ENCODE measurements around the gene TFAM. TPM values are rescaled to one million over a fixed set of nuclear protein-coding genes. Genes with fewer than 3 reads are reported as not detected.

TFAM gene
- total RNA-seq, 1 experiment from 2014 or later = 57.6 TPM

- TF ChIP-seq SIN3A (IDR thresholded peaks at IDR 0.05; ENCODE audit: low read depth) = no peak
- no peak for TF ChIP-seq EZH2phosphoT487 (IDR thresholded peaks at IDR 0.05; ENCODE audit: borderline replicate concordance)
- peak; percentile 88 for TF ChIP-seq TCF7L2 (IDR thresholded peaks at IDR 0.05; ENCODE audit: borderline replicate concordance, extremely low read depth, insufficient read depth, insufficient read length)
Observed at GRCh38 chr10:58435297-58435985, 50.2 kb downstream of the TFAM start (continued).

DNA sequence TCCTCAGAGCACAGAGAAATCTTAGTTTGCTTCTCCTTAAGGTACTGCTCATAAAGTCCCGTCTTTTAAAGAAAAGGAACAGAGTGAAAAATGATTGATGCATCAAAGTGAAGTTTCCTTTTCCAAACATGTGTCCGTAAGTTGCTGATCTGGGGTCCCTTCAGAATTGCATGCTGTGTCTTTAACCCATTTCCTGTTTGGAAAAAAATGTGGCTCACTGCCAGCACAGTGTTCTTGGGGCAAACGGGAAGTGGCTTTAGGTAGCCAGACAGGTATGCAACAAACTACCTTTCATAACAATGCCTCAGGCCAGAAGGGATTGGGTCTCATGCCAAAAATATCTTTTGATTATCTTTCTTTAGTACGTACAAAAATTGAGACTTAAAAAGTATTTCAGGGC lies 50.9 kb downstream of the TFAM start:
- Histone ChIP-seq H3K9ac (ENCODE audit: low read length) (no peak overlapping the region), H3K27me3 (ENCODE audit: insufficient read depth, low read length) (no peaks in the 10 kb centered on the region), H3K27ac (ENCODE audit: low read depth, low read length) (peak overlapping the region; percentile 47), H4K20me1 (ENCODE audit: insufficient read depth) (no peaks in the 10 kb centered on the region), H3K4me2 (ENCODE audit: low read length) (peak overlapping the region; percentile 62), H3K9me3 (ENCODE audit: control insufficient read depth in 1 of 2, insufficient read depth in 1 of 2, low read depth in 1 of 2, low read length in 2 of 2) (no peaks in the 10 kb centered on the region), H2AFZ (ENCODE audit: low read depth, low read length, poor library complexity, severe bottlenecking) (peak overlapping the region; percentile 81), H3K36me3 (ENCODE audit: control insufficient read depth in 1 of 2, insufficient read depth in 2 of 2, low read length in 2 of 2) (no peaks in the 10 kb centered on the region), H3K9me2 (ENCODE audit: insufficient read depth) (no peaks in the 10 kb centered on the region), H3K4me1 (ENCODE audit: control insufficient read depth in 1 of 2, insufficient read depth in 2 of 2, low read length in 2 of 2) (peaks cover 22 to 23% of the 10 kb centered on the region in 2 experiments; a peak in 3 of 4 replicates), H3K4me3 (replicated peaks in 1 of 2; ENCODE audit: low read depth in 1 of 2, low read length in 2 of 2) (peak overlapping the region in 1 of 2 experiments; percentile 14; a peak in 1 of 4 replicates), H3K79me2 (ENCODE audit: insufficient read depth, low read length) (no peaks in the 10 kb centered on the region)
- RAD21 ChIA-PET (ENCODE audit: low non-redundant PET in 1 of 2, low total read pairs in 2 of 2, uncharacterized antibody in 2 of 2, unreplicated experiment in 2 of 2) = no interaction called here
- intact Hi-C loops (cut with micrococcal nuclease) = no loop called here
- POLR2A ChIA-PET = no interaction called here
- ATAC-seq = peak; percentile 31; the same call in 1 of the 2 replicates
- peak; percentile 72 for DNase-seq (ENCODE audit: low read depth, low spot score)
- CTCF ChIA-PET = no interaction called here
- BruUV-seq (replicated peaks) = no TSS peak
- TF ChIP-seq YY1 (IDR thresholded peaks at IDR 0.05; ENCODE audit: extremely low read depth, insufficient replicate concordance, low read depth, low read length) (no peak), SIN3A (IDR thresholded peaks at IDR 0.05; ENCODE audit: low read depth) (no peak; the same call in 1 of the 2 replicates), CBX3 (IDR thresholded peaks at IDR 0.05; ENCODE audit: low read depth) (peak; percentile 65), CEBPB (IDR thresholded peaks at IDR 0.05; ENCODE audit: low read depth) (peak; percentile 67), REST (IDR thresholded peaks at IDR 0.05; ENCODE audit: low read depth) (no peak), ATF3 (IDR thresholded peaks at IDR 0.05) (no peak), JUND (IDR thresholded peaks at IDR 0.05) (peak; percentile 34; the same call in 1 of the 2 replicates), ELF1 (IDR thresholded peaks at IDR 0.05; ENCODE audit: borderline replicate concordance, low read depth) (peak; percentile 44), TCF7L2 (IDR thresholded peaks at IDR 0.05; ENCODE audit: borderline replicate concordance, extremely low read depth, insufficient read depth, insufficient read length) (no peak), ZNF274 (IDR thresholded peaks at IDR 0.05; ENCODE audit: low read depth, low read length) (no peak), ZFX (IDR thresholded peaks at IDR 0.05) (no peak), EZH2 (IDR thresholded peaks at IDR 0.05) (no peak), RAD21 (IDR thresholded peaks at IDR 0.05; ENCODE audit: low read depth) (no peak), EZH2phosphoT487 (IDR thresholded peaks at IDR 0.05; ENCODE audit: borderline replicate concordance) (no peak), SP1 (IDR thresholded peaks at IDR 0.05; ENCODE audit: low read depth) (peak; percentile 80), EGR1 (IDR thresholded peaks at IDR 0.05; ENCODE audit: low read depth) (no peak), FOSL1 (IDR thresholded peaks at IDR 0.05; ENCODE audit: low read depth) (no peak), POLR2A (IDR thresholded peaks at IDR 0.05; ENCODE audit: borderline replicate concordance, extremely low read depth, insufficient read depth, insufficient read length) (no peak), POLR2AphosphoS5 (IDR thresholded peaks at IDR 0.05; ENCODE audit: low read depth, low read length) (peak; percentile 52)
- TF ChIP-seq, protein P1, sequence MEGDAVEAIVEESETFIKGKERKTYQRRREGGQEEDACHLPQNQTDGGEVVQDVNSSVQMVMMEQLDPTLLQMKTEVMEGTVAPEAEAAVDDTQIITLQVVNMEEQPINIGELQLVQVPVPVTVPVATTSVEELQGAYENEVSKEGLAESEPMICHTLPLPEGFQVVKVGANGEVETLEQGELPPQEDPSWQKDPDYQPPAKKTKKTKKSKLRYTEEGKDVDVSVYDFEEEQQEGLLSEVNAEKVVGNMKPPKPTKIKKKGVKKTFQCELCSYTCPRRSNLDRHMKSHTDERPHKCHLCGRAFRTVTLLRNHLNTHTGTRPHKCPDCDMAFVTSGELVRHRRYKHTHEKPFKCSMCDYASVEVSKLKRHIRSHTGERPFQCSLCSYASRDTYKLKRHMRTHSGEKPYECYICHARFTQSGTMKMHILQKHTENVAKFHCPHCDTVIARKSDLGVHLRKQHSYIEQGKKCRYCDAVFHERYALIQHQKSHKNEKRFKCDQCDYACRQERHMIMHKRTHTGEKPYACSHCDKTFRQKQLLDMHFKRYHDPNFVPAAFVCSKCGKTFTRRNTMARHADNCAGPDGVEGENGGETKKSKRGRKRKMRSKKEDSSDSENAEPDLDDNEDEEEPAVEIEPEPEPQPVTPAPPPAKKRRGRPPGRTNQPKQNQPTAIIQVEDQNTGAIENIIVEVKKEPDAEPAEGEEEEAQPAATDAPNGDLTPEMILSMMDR (IDR thresholded peaks at IDR 0.05 in 2 of 3, conservative IDR thresholded peaks at IDR 0.05 in 1 of 3; ENCODE audit: borderline replicate concordance in 1 of 3, insufficient read depth in 1 of 3, low read depth in 2 of 3, low read length in 2 of 3) = no peak
- TF ChIP-seq, protein P2, sequence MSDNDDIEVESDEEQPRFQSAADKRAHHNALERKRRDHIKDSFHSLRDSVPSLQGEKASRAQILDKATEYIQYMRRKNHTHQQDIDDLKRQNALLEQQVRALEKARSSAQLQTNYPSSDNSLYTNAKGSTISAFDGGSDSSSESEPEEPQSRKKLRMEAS (IDR thresholded peaks at IDR 0.05) = peak; percentile 56; the same call in 1 of the 2 replicates

Measured in HCT116 (cell line).